ENCODE data around the gene MACROD2. TPM values are rescaled to one million over a fixed set of nuclear protein-coding genes. Genes with fewer than 3 reads are reported as not detected.

MACROD2 gene
- total RNA-seq, 1 donor from 2014 or later: 3.1 TPM

GRCh38 chr20:15546525-15547023, 1551.3 kb downstream of the MACROD2 start:
- no peaks in the 10 kb centered on the region for H3K4me1 ChIP-seq (ENCODE audit: control insufficient read depth in 3 of 3, insufficient read depth in 3 of 3, low read length in 3 of 3)
- H3K27me3 ChIP-seq (ENCODE audit: control insufficient read depth in 3 of 3, insufficient read depth in 3 of 3, low read length in 3 of 3): no peaks in the 10 kb centered on the region
- H3K9ac ChIP-seq (ENCODE audit: low read depth in 1 of 3, low read length in 3 of 3): no peak overlapping the region
- H3K36me3 ChIP-seq (ENCODE audit: control insufficient read depth in 3 of 3, insufficient read depth in 3 of 3, low read length in 3 of 3): no peaks in the 10 kb centered on the region
- H3K9me3 ChIP-seq (ENCODE audit: control insufficient read depth in 3 of 3, low read length in 3 of 3): no peaks in the 10 kb centered on the region
- H3K27ac ChIP-seq (ENCODE audit: low read depth, low read length): no peak overlapping the region
- H3K4me3 ChIP-seq (ENCODE audit: low read length in 3 of 3): no peak overlapping the region

GRCh38 chr20:15547119-15547518, 1551.8 kb downstream of the MACROD2 start:
- Histone ChIP-seq H3K4me3 (ENCODE audit: low read length in 3 of 3) (no peak overlapping the region), H3K9me3 (ENCODE audit: control insufficient read depth in 3 of 3, low read length in 3 of 3) (peaks cover 0 to under 1% (median 0%) of the 10 kb centered on the region in 3 donors), H3K4me1 (ENCODE audit: control insufficient read depth in 3 of 3, insufficient read depth in 3 of 3, low read length in 3 of 3) (no peaks in the 10 kb centered on the region), H3K27me3 (ENCODE audit: control insufficient read depth in 3 of 3, insufficient read depth in 3 of 3, low read length in 3 of 3) (no peaks in the 10 kb centered on the region), H3K27ac (ENCODE audit: low read depth, low read length) (no peak overlapping the region), H3K36me3 (ENCODE audit: control insufficient read depth in 3 of 3, insufficient read depth in 3 of 3, low read length in 3 of 3) (no peaks in the 10 kb centered on the region), H3K9ac (ENCODE audit: low read depth in 1 of 3, low read length in 3 of 3) (no peak overlapping the region)

- Histone ChIP-seq H3K27ac (ENCODE audit: low read depth, low read length) (no peak overlapping the region), H3K36me3 (ENCODE audit: control insufficient read depth in 3 of 3, insufficient read depth in 3 of 3, low read length in 3 of 3) (no peaks in the 10 kb centered on the region), H3K4me1 (ENCODE audit: control insufficient read depth in 3 of 3, insufficient read depth in 3 of 3, low read length in 3 of 3) (no peaks in the 10 kb centered on the region), H3K4me3 (ENCODE audit: low read length in 3 of 3) (no peak overlapping the region), H3K27me3 (ENCODE audit: control insufficient read depth in 3 of 3, insufficient read depth in 3 of 3, low read length in 3 of 3) (no peaks in the 10 kb centered on the region), H3K9ac (ENCODE audit: low read depth in 1 of 3, low read length in 3 of 3) (no peak overlapping the region), H3K9me3 (ENCODE audit: control insufficient read depth in 3 of 3, low read length in 3 of 3) (peaks cover 0 to 5% (median 4%) of the 10 kb centered on the region in 3 donors)
These were observed 1555.0 kb downstream of the MACROD2 start for GRCh38 chr20:15550116-15550870.

- Histone ChIP-seq H3K27ac (ENCODE audit: low read depth, low read length) (no peak overlapping the region), H3K9ac (ENCODE audit: low read depth in 1 of 3, low read length in 3 of 3) (no peak overlapping the region), H3K27me3 (ENCODE audit: control insufficient read depth in 3 of 3, insufficient read depth in 3 of 3, low read length in 3 of 3) (no peaks in the 10 kb centered on the region), H3K4me3 (ENCODE audit: low read length in 3 of 3) (no peak overlapping the region), H3K4me1 (ENCODE audit: control insufficient read depth in 3 of 3, insufficient read depth in 3 of 3, low read length in 3 of 3) (no peaks in the 10 kb centered on the region), H3K9me3 (ENCODE audit: control insufficient read depth in 3 of 3, low read length in 3 of 3) (peaks cover 0 to 5% (median 4%) of the 10 kb centered on the region in 3 donors), H3K36me3 (ENCODE audit: control insufficient read depth in 3 of 3, insufficient read depth in 3 of 3, low read length in 3 of 3) (no peaks in the 10 kb centered on the region)
These were observed 1560.6 kb downstream of the MACROD2 start for GRCh38 chr20:15555913-15556312.

GRCh38 chr20:15556869-15557268, 1561.6 kb downstream of the MACROD2 start:
- no peaks in the 10 kb centered on the region for H3K27me3 ChIP-seq (ENCODE audit: control insufficient read depth in 3 of 3, insufficient read depth in 3 of 3, low read length in 3 of 3)
- no peaks in the 10 kb centered on the region for H3K36me3 ChIP-seq (ENCODE audit: control insufficient read depth in 3 of 3, insufficient read depth in 3 of 3, low read length in 3 of 3)
- H3K27ac ChIP-seq (ENCODE audit: low read depth, low read length): no peak overlapping the region
- H3K9ac ChIP-seq (ENCODE audit: low read depth in 1 of 3, low read length in 3 of 3): no peak overlapping the region
- no peak overlapping the region for H3K4me3 ChIP-seq (ENCODE audit: low read length in 3 of 3)
- no peaks in the 10 kb centered on the region for H3K4me1 ChIP-seq (ENCODE audit: control insufficient read depth in 3 of 3, insufficient read depth in 3 of 3, low read length in 3 of 3)
- peaks cover 0 to 5% (median 4%) of the 10 kb centered on the region in 3 donors for H3K9me3 ChIP-seq (ENCODE audit: control insufficient read depth in 3 of 3, low read length in 3 of 3)

- Histone ChIP-seq H3K4me3 (ENCODE audit: low read length in 3 of 3) (no peak overlapping the region), H3K36me3 (ENCODE audit: control insufficient read depth in 3 of 3, insufficient read depth in 3 of 3, low read length in 3 of 3) (no peaks in the 10 kb centered on the region), H3K27ac (ENCODE audit: low read depth, low read length) (no peak overlapping the region), H3K9ac (ENCODE audit: low read depth in 1 of 3, low read length in 3 of 3) (no peak overlapping the region), H3K4me1 (ENCODE audit: control insufficient read depth in 3 of 3, insufficient read depth in 3 of 3, low read length in 3 of 3) (no peaks in the 10 kb centered on the region), H3K9me3 (ENCODE audit: control insufficient read depth in 3 of 3, low read length in 3 of 3) (no peaks in the 10 kb centered on the region), H3K27me3 (ENCODE audit: control insufficient read depth in 3 of 3, insufficient read depth in 3 of 3, low read length in 3 of 3) (no peaks in the 10 kb centered on the region)
These were observed 1565.8 kb downstream of the MACROD2 start for GRCh38 chr20:15561070-15561569.

GRCh38 chr20:15561707-15562404, 1566.5 kb downstream of the MACROD2 start:
- no peaks in the 10 kb centered on the region for H3K36me3 ChIP-seq (ENCODE audit: control insufficient read depth in 3 of 3, insufficient read depth in 3 of 3, low read length in 3 of 3)
- H3K4me1 ChIP-seq (ENCODE audit: control insufficient read depth in 3 of 3, insufficient read depth in 3 of 3, low read length in 3 of 3): no peaks in the 10 kb centered on the region
- no peak overlapping the region for H3K27ac ChIP-seq (ENCODE audit: low read depth, low read length)
- no peak overlapping the region for H3K9ac ChIP-seq (ENCODE audit: low read depth in 1 of 3, low read length in 3 of 3)
- no peak overlapping the region for H3K4me3 ChIP-seq (ENCODE audit: low read length in 3 of 3)
- H3K9me3 ChIP-seq (ENCODE audit: control insufficient read depth in 3 of 3, low read length in 3 of 3): no peaks in the 10 kb centered on the region
- no peaks in the 10 kb centered on the region for H3K27me3 ChIP-seq (ENCODE audit: control insufficient read depth in 3 of 3, insufficient read depth in 3 of 3, low read length in 3 of 3)

- no peaks in the 10 kb centered on the region for H3K9me3 ChIP-seq (ENCODE audit: control insufficient read depth in 3 of 3, low read length in 3 of 3)
- H3K27ac ChIP-seq (ENCODE audit: low read depth, low read length): no peak overlapping the region
- H3K4me3 ChIP-seq (ENCODE audit: low read length in 3 of 3): no peak overlapping the region
- no peak overlapping the region for H3K9ac ChIP-seq (ENCODE audit: low read depth in 1 of 3, low read length in 3 of 3)
- no peaks in the 10 kb centered on the region for H3K27me3 ChIP-seq (ENCODE audit: control insufficient read depth in 3 of 3, insufficient read depth in 3 of 3, low read length in 3 of 3)
- no peaks in the 10 kb centered on the region for H3K36me3 ChIP-seq (ENCODE audit: control insufficient read depth in 3 of 3, insufficient read depth in 3 of 3, low read length in 3 of 3)
- no peaks in the 10 kb centered on the region for H3K4me1 ChIP-seq (ENCODE audit: control insufficient read depth in 3 of 3, insufficient read depth in 3 of 3, low read length in 3 of 3)
These were observed 1568.5 kb downstream of the MACROD2 start for GRCh38 chr20:15563836-15564235.

GRCh38 chr20:15564981-15565380, 1569.7 kb downstream of the MACROD2 start:
- Histone ChIP-seq H3K9me3 (ENCODE audit: control insufficient read depth in 3 of 3, low read length in 3 of 3) (no peaks in the 10 kb centered on the region), H3K4me1 (ENCODE audit: control insufficient read depth in 3 of 3, insufficient read depth in 3 of 3, low read length in 3 of 3) (no peaks in the 10 kb centered on the region), H3K27ac (ENCODE audit: low read depth, low read length) (no peak overlapping the region), H3K27me3 (ENCODE audit: control insufficient read depth in 3 of 3, insufficient read depth in 3 of 3, low read length in 3 of 3) (no peaks in the 10 kb centered on the region), H3K36me3 (ENCODE audit: control insufficient read depth in 3 of 3, insufficient read depth in 3 of 3, low read length in 3 of 3) (no peaks in the 10 kb centered on the region), H3K4me3 (ENCODE audit: low read length in 3 of 3) (no peak overlapping the region), H3K9ac (ENCODE audit: low read depth in 1 of 3, low read length in 3 of 3) (no peak overlapping the region)

- no peak overlapping the region for H3K4me3 ChIP-seq (ENCODE audit: low read length in 3 of 3)
- no peaks in the 10 kb centered on the region for H3K27me3 ChIP-seq (ENCODE audit: control insufficient read depth in 3 of 3, insufficient read depth in 3 of 3, low read length in 3 of 3)
- no peak overlapping the region for H3K27ac ChIP-seq (ENCODE audit: low read depth, low read length)
- H3K36me3 ChIP-seq (ENCODE audit: control insufficient read depth in 3 of 3, insufficient read depth in 3 of 3, low read length in 3 of 3): no peaks in the 10 kb centered on the region
- no peak overlapping the region for H3K9ac ChIP-seq (ENCODE audit: low read depth in 1 of 3, low read length in 3 of 3)
- H3K9me3 ChIP-seq (ENCODE audit: control insufficient read depth in 3 of 3, low read length in 3 of 3): no peaks in the 10 kb centered on the region
- no peaks in the 10 kb centered on the region for H3K4me1 ChIP-seq (ENCODE audit: control insufficient read depth in 3 of 3, insufficient read depth in 3 of 3, low read length in 3 of 3)
These were observed 1570.5 kb downstream of the MACROD2 start for GRCh38 chr20:15565786-15566185.

All from skeletal muscle tissue (tissue), 4 donors.